HEK293 (cell line): ENCODE measurements around the gene PDSS2.

Source experiments
- CTCF ChIA-PET: fragments of 350-600 bp; formaldehyde crosslinking; extraction: SDS; loops from one replicate; lab custom pipeline; 2021; ENCODE audit warnings: antibody characterized with exemption; lab: Yijun Ruan, JAX
- POLR2A ChIA-PET: fragments of 300-600 bp; formaldehyde crosslinking; extraction: SDS; loops from one replicate; lab custom pipeline; 2020; ENCODE audit warnings: antibody characterized with exemption, inconsistent platforms; lab: Yijun Ruan, JAX
- H3K27ac ChIP-seq: fragments of 200-500 bp; sonication (Bioruptor generic); 2 replicates; pipeline ENCODE4 v1.5.1; 2014; ENCODE audit warnings: low read depth, low read length, control low read depth, inconsistent platforms; ENCODE audit errors: extremely low read depth
- H3K36me3 ChIP-seq, 2 experiments: fragments of 200-500 bp in 1 of 2; sonication (Bioruptor generic) in 1 of 2; 1 replicate in 1 of 2; 2 replicates in 1 of 2; pipeline ENCODE4 v1.5.1; 2014 to 2017; ENCODE audit warnings: inconsistent platforms in 2 of 2, low read length in 2 of 2; ENCODE audit not compliant: control insufficient read depth in 2 of 2, insufficient read depth in 1 of 2
- H3K4me1 ChIP-seq: fragments of 200-500 bp; sonication (Bioruptor generic); 2 replicates; pipeline ENCODE4 v1.5.1; 2014; ENCODE audit warnings: mild to moderate bottlenecking, low read length, inconsistent platforms; ENCODE audit not compliant: control insufficient read depth, insufficient read depth
- H3K4me3 ChIP-seq: 2 replicates; pipeline ENCODE4 v1.5.1; 2011; ENCODE audit warnings: low read depth, mild to moderate bottlenecking, control low read depth, low read length, moderate library complexity
- H3K9me3 ChIP-seq: fragments of 200-500 bp; sonication (Bioruptor generic); 2 replicates; pipeline ENCODE4 v1.5.1; 2014; ENCODE audit warnings: low read depth, low read length, inconsistent platforms; ENCODE audit not compliant: control insufficient read depth, insufficient read depth
- HOXC10 ChIP-seq: sonication (generic); formaldehyde crosslinking; IDR thresholded peaks from 2 replicates; pipeline ENCODE4 v1.8.1; 2023; ENCODE audit warnings: mild to moderate bottlenecking, missing genetic modification reagents
- MZF1 ChIP-seq: fragments of 450-650 bp; formaldehyde crosslinking; IDR thresholded peaks from 2 replicates; pipeline ENCODE4 v1.5.1; 2017; ENCODE audit warnings: missing biosample characterization, missing genetic modification characterization, borderline replicate concordance
- PRDM10 ChIP-seq: fragments of 450-650 bp; formaldehyde crosslinking; IDR thresholded peaks from 2 replicates; pipeline ENCODE4 v1.5.1; 2016; ENCODE audit warnings: missing biosample characterization, missing genetic modification characterization
- ZBTB44 ChIP-seq: fragments of 450-650 bp; IDR thresholded peaks from 2 replicates; pipeline ENCODE4 v1.5.1; 2018; ENCODE audit warnings: missing biosample characterization, mild to moderate bottlenecking, missing genetic modification characterization
- ZBTB48 ChIP-seq: fragments of 450-650 bp; formaldehyde crosslinking; IDR thresholded peaks from 2 replicates; pipeline ENCODE4 v1.5.1; 2016; ENCODE audit warnings: missing biosample characterization, missing genetic modification characterization
- ZNF211 ChIP-seq: fragments of 450-650 bp; formaldehyde crosslinking; IDR thresholded peaks from 2 replicates; pipeline ENCODE4 v1.5.1; 2016; ENCODE audit warnings: low read depth, missing biosample characterization, missing genetic modification characterization
- ZNF221 ChIP-seq: fragments of 450-650 bp; formaldehyde crosslinking; IDR thresholded peaks from 2 replicates; pipeline ENCODE4 v1.5.1; 2017; ENCODE audit warnings: missing biosample characterization, missing genetic modification characterization, borderline replicate concordance
- ZNF292 ChIP-seq: fragments of 450-650 bp; formaldehyde crosslinking; IDR thresholded peaks from 2 replicates; pipeline ENCODE4 v1.5.1; 2016; ENCODE audit warnings: low read depth, missing biosample characterization, missing genetic modification characterization, borderline replicate concordance
- ZNF335 ChIP-seq: fragments of 450-650 bp; formaldehyde crosslinking; conservative IDR thresholded peaks from 2 replicates; pipeline ENCODE4 v1.5.1; 2016; ENCODE audit warnings: missing biosample characterization, missing genetic modification characterization
- ZNF391 ChIP-seq: fragments of 450-650 bp; formaldehyde crosslinking; IDR thresholded peaks from 2 replicates; pipeline ENCODE4 v1.5.1; 2016; ENCODE audit warnings: low read depth, missing biosample characterization, missing genetic modification characterization, borderline replicate concordance
- ZNF423 ChIP-seq: fragments of 450-650 bp; formaldehyde crosslinking; IDR thresholded peaks from 2 replicates; pipeline ENCODE4 v1.5.1; 2016; ENCODE audit warnings: missing biosample characterization, missing genetic modification characterization
- ZNF561 ChIP-seq: fragments of 450-650 bp; IDR thresholded peaks from 2 replicates; pipeline ENCODE4 v1.5.1; 2018; ENCODE audit warnings: missing biosample characterization, missing genetic modification characterization, borderline replicate concordance
- ZNF596 ChIP-seq: fragments of 450-650 bp; IDR thresholded peaks from 2 replicates; pipeline ENCODE4 v1.5.0; 2018; ENCODE audit warnings: missing biosample characterization, mild to moderate bottlenecking, missing genetic modification characterization, moderate library complexity
- ZNF629 ChIP-seq: fragments of 450-650 bp; formaldehyde crosslinking; IDR thresholded peaks from 2 replicates; pipeline ENCODE4 v1.5.1; 2017; ENCODE audit warnings: missing biosample characterization, missing genetic modification characterization
- ZNF654 ChIP-seq: fragments of 450-650 bp; formaldehyde crosslinking; IDR thresholded peaks from 2 replicates; pipeline ENCODE4 v1.5.1; 2016; ENCODE audit warnings: low read depth, missing biosample characterization, missing genetic modification characterization
- ZNF670 ChIP-seq: fragments of 450-650 bp; formaldehyde crosslinking; IDR thresholded peaks from 2 replicates; pipeline ENCODE4 v1.5.1; 2016; ENCODE audit warnings: missing biosample characterization, missing genetic modification characterization, low read depth
- ZNF768 ChIP-seq: fragments of 450-650 bp; formaldehyde crosslinking; IDR thresholded peaks from 2 replicates; pipeline ENCODE4 v1.5.1; 2018; ENCODE audit warnings: missing biosample characterization, mild to moderate bottlenecking, missing genetic modification characterization
- ZNF777 ChIP-seq: fragments of 450-650 bp; formaldehyde crosslinking; IDR thresholded peaks from 2 replicates; pipeline ENCODE4 v1.5.1; 2017; ENCODE audit warnings: missing biosample characterization, missing genetic modification characterization, borderline replicate concordance
- ZNF791 ChIP-seq: fragments of 450-650 bp; formaldehyde crosslinking; IDR thresholded peaks from 2 replicates; pipeline ENCODE4 v1.5.1; 2016; ENCODE audit warnings: missing biosample characterization, missing genetic modification characterization
- ZSCAN30 ChIP-seq: fragments of 450-650 bp; IDR thresholded peaks from 2 replicates; pipeline ENCODE4 v1.5.1; 2018; ENCODE audit warnings: missing biosample characterization, mild to moderate bottlenecking, missing genetic modification characterization, moderate library complexity
- TF ChIP-seq, protein P1 (sequence below): fragments of 450-650 bp; formaldehyde crosslinking; IDR thresholded peaks from 2 replicates; pipeline ENCODE4 v1.5.1; 2016; ENCODE audit warnings: missing biosample characterization, missing genetic modification characterization

PDSS2 gene

DNA sequence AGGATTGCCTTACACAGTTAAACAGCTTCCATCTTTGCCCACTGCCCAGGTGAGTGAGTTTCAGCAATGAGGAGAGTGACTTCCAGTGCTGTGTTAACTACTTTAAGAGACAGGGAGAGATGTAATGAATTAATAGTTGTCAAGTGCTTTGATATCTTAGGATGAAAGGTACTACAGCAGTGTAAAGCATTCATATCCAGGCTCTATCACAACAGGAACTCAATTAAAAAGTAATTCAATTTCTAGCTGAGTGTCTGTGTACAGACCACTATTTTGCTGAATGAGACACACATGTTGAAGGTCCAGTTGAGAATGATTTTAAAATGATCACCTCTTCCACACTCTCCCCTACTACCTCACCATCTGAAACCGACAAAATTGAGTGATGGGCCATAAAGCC, 273.3 kb downstream of the PDSS2 start:
- no peaks in the 10 kb centered on the region for H3K4me1 ChIP-seq
- TF ChIP-seq ZNF791 (no peak), ZBTB44 (tag by site-specific recombination) (no peak), ZNF221 (no peak), ZNF423 (tag by site-specific recombination) (no peak), ZNF335 (no peak), ZNF596 (tag by site-specific recombination) (no peak), ZBTB48 (tag by site-specific recombination) (no peak), MZF1 (tag by site-specific recombination) (no peak)
- H3K27ac ChIP-seq, result no peak overlapping the region
- no peak overlapping the region for H3K4me3 ChIP-seq
- ChIA-PET POLR2A (interaction anchor here (0.6 kb wide), 1 partner anchor 303 kb away, joined by 4 read pairs; no protein-coding TSS in a partner anchor), CTCF (interaction anchor here (0.6 to 1.2 kb wide), 16 partner anchors 10 to 790 kb away, joined by 3 to 7 read pairs (median 4); no protein-coding TSS in a partner anchor)
- H3K36me3 ChIP-seq, result no peaks in the 10 kb centered on the region
- no peaks in the 10 kb centered on the region for H3K9me3 ChIP-seq

GRCh38 chr6:107185391-107185970, 273.9 kb downstream of the PDSS2 start:
- Histone ChIP-seq H3K4me1 (no peaks in the 10 kb centered on the region), H3K4me3 (no peak overlapping the region), H3K27ac (no peak overlapping the region)
- CTCF ChIA-PET, result interaction anchor here (0.6 to 1.2 kb wide), 17 partner anchors 11 to 659 kb away, joined by 3 to 7 read pairs (median 4); no protein-coding TSS in a partner anchor
- TF ChIP-seq, protein P1, sequence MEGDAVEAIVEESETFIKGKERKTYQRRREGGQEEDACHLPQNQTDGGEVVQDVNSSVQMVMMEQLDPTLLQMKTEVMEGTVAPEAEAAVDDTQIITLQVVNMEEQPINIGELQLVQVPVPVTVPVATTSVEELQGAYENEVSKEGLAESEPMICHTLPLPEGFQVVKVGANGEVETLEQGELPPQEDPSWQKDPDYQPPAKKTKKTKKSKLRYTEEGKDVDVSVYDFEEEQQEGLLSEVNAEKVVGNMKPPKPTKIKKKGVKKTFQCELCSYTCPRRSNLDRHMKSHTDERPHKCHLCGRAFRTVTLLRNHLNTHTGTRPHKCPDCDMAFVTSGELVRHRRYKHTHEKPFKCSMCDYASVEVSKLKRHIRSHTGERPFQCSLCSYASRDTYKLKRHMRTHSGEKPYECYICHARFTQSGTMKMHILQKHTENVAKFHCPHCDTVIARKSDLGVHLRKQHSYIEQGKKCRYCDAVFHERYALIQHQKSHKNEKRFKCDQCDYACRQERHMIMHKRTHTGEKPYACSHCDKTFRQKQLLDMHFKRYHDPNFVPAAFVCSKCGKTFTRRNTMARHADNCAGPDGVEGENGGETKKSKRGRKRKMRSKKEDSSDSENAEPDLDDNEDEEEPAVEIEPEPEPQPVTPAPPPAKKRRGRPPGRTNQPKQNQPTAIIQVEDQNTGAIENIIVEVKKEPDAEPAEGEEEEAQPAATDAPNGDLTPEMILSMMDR (tag by site-specific recombination), result peak; percentile 65; the same call in 1 of the 2 replicates
- TF ChIP-seq ZNF292 (tag by site-specific recombination) (no peak), ZNF561 (tag by site-specific recombination) (peak; percentile 42; the same call in 1 of the 2 replicates), PRDM10 (no peak), ZNF768 (no peak), HOXC10 (CRISPR knock-in tag) (no peak), ZNF654 (tag by site-specific recombination) (peak; percentile 68), ZNF211 (no peak), ZNF629 (tag by site-specific recombination) (no peak), ZNF391 (no peak), ZNF777 (tag by site-specific recombination) (no peak), ZNF670 (tag by site-specific recombination) (no peak), ZSCAN30 (0 out of 2 replicates have a peak, but pooled peaks have one; percentile 22), MZF1 (tag by site-specific recombination) (peak; percentile 41; the same call in 1 of the 2 replicates)
- TF ChIP-seq, all 188 proteins: peak for 5
- Histone ChIP-seq H3K9me3 (no peaks in the 10 kb centered on the region), H3K36me3 (no peaks in the 10 kb centered on the region)
- POLR2A ChIA-PET, result interaction anchor here (0.6 kb wide), 1 partner anchor 303 kb away, joined by 4 read pairs; no protein-coding TSS in a partner anchor
